ENCODE data around the gene SLC44A4.

The SLC44A4 gene

GRCh38 chr6:31837369-31838113 lies 41.3 kb downstream of the SLC44A4 start:
- TF ChIP-seq CTCF (IDR thresholded peaks at IDR 0.05; ENCODE audit: insufficient read depth, missing control alignments), result no peak
- FAIRE-seq (no peak), DNase-seq (ENCODE audit: insufficient read length, low spot score) (no peak)

- DNase-seq (ENCODE audit: insufficient read length, low spot score) (no peak), FAIRE-seq (no peak)
- no peak for TF ChIP-seq CTCF (IDR thresholded peaks at IDR 0.05; ENCODE audit: insufficient read depth, missing control alignments)
Observed at GRCh38 chr6:31836474-31837368, 42.1 kb downstream of the SLC44A4 start.

- no peak for TF ChIP-seq CTCF (IDR thresholded peaks at IDR 0.05; ENCODE audit: insufficient read depth, missing control alignments)
- FAIRE-seq (no peak), DNase-seq (ENCODE audit: insufficient read length, low spot score) (no peak)
Observed at GRCh38 chr6:31836047-31836473, 42.7 kb downstream of the SLC44A4 start.

GRCh38 chr6:31834367-31835250 lies 44.2 kb downstream of the SLC44A4 start:
- TF ChIP-seq CTCF (IDR thresholded peaks at IDR 0.05; ENCODE audit: insufficient read depth, missing control alignments), result no peak
- FAIRE-seq (no peak), DNase-seq (ENCODE audit: insufficient read length, low spot score) (peak; percentile 95)

- FAIRE-seq (no peak), DNase-seq (ENCODE audit: insufficient read length, low spot score) (no peak)
- no peak for TF ChIP-seq CTCF (IDR thresholded peaks at IDR 0.05; ENCODE audit: insufficient read depth, missing control alignments)
Observed at GRCh38 chr6:31831350-31832215, 47.2 kb downstream of the SLC44A4 start.

GRCh38 chr6:31830886-31831335 lies 47.9 kb downstream of the SLC44A4 start:
- FAIRE-seq (no peak), DNase-seq (ENCODE audit: insufficient read length, low spot score) (no peak)
- no peak for TF ChIP-seq CTCF (IDR thresholded peaks at IDR 0.05; ENCODE audit: insufficient read depth, missing control alignments)
